HG02763 (cell line): ENCODE data around the gene DTD1.

Source experiments
- ATAC-seq: cut with Tn5 transposase; IDR thresholded peaks from one replicate; pipeline ENCODE4 v1.9.1; 2021; ENCODE audit warnings: mild to moderate bottlenecking, moderate library complexity; ENCODE audit not compliant: unreplicated experiment

DTD1 gene

DNA sequence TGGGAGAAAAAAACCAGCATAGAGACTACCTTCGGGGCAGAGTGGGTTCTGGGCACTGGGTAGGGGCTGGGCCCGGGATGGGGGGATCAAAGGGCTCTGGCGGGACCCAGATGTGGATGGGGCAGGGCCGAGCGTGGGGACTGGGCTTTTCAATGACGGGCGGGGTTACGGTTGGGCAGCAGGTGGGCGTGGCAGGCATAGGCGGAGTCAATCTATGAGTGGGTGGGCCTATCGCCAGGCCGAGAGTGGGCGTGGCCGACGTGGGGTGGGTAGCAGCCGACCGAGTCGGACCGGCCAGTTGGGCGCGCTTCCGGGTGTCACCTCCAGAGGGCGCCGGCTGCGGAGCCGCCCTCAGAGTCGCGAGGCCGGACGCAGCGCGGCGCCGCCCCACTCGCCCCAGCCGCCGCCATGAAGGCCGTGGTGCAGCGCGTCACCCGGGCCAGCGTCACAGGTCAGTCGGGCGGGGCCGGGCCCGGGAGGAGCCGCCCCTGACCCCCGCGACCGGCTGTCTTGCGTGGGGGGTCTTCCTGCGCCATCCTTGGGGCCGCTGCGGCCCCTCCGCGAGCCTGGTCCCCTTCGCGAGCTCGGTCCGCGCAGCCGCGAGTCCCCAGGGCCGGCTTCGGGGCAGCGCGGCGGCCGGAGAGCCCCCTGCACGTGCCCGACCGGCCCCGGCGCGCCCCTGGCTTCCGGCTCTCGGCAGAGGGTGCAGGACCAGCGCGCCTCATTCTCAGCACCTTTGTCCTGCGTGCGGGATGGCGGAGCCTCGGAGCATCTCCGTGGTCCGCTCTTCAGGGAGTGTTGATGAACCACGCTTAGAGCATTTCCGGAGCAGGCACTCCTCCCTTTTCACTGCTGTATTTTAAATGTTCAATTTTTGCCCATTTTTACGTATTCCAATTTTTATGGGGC, at the start of gene DTD1:
Gene DTD1 (plus strand): TSS at position 390 of the 909 bp plus-strand sequence. CDS start 19 bp downstream, at position 409.
- ATAC-seq = peak; percentile 86

GRCh38 chr20:18541741-18542140, 46.1 kb upstream of the DTD1 start:
- no peak for ATAC-seq

- no peak for ATAC-seq
Observed at GRCh38 chr20:18543216-18543615, 44.6 kb upstream of the DTD1 start.

- no peak for ATAC-seq
Observed at GRCh38 chr20:18543932-18544331, 43.9 kb upstream of the DTD1 start.

DNA sequence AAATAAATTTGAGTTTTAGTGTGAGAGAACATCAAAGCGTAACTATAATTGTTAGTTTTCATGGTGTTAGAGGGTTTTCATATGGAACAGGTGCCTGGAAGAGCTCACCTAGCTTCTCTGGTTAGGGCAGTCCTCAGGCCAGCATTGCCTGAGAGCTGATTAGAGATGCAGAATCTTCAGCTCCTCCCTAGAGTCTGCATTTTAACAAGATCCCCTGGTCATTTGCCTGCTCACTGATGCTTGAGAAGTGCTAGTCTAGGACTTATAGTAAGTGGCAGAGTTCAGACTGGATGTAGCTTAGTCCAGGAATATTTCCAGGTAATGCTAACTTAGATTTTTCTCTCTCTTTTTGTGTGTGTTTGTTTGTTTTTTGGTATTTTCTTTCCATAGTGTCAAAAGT, 42.3 kb upstream of the DTD1 start:
- no peak for ATAC-seq

GRCh38 chr20:18548465-18548864, 39.4 kb upstream of the DTD1 start:
- ATAC-seq = no peak

GRCh38 chr20:18553746-18554145, 34.1 kb upstream of the DTD1 start:
- no peak for ATAC-seq

DNA sequence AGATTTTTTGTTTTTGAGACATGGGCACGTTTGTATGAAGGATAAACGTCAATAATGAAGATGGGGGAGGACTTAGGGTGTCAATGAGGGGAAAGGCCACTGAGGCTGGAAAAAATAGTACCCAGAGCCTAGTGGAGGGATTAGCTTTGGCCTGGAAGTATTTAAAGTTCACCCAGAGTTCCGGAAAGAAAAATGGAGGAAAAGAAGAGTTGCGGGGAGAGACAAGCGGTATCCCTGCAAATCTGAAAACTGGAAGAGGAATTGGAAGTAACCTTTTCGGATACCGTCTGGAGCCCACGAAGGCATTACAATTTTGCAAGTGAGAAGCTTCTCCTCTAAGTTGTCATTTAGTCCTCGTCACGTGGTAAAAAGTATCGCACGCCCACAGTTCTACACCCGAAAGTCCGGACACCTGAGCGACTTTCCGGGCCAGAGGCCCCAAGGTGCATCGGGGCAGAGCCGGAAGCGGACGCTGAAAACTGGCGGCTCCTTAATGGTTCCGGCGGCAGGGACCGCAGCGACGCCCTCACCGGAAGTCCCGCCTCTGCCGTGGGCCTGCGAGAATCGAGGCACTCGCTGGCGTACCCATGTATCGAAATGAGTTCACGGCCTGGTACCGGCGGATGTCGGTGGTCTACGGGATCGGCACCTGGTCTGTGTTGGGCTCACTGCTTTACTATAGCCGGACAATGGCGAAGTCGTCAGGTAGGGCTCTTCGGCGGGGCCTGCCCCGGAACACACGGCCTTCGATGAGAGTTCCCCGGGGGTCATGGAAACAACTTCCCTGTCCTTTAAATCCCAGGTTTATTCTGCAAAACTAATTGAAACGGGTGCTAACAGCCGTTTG, 20.7 kb upstream of the DTD1 start, which contains the start of gene SMIM26:
Gene SMIM26 (plus strand): TSS at position 541 of the 847 bp plus-strand sequence. CDS start 47 bp downstream, at position 588.
- ATAC-seq = peak; percentile 99

- ATAC-seq = no peak
Observed at GRCh38 chr20:18567739-18568091, 20.1 kb upstream of the DTD1 start.

GRCh38 chr20:18571009-18571408, 16.8 kb upstream of the DTD1 start:
- no peak for ATAC-seq

DNA sequence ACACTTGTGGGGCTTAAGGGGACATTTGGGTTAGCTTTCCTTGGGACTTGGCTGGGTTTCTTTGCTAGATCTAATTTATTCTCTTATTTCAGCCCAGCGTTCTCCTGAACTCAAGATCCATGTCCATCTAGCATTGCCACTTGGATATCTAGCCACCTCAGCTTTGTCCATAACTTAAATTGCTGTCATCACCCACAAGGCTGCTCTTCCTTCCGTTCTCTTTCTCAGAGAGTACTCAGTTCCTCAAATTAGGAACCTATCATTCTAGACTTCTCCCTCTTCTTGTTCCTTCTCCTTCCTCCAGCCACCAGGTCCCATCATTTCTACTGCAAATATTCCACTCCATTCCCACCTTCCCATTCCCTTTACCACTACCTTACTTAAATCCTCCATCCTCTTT, 16.3 kb upstream of the DTD1 start:
- ATAC-seq = no peak

DNA sequence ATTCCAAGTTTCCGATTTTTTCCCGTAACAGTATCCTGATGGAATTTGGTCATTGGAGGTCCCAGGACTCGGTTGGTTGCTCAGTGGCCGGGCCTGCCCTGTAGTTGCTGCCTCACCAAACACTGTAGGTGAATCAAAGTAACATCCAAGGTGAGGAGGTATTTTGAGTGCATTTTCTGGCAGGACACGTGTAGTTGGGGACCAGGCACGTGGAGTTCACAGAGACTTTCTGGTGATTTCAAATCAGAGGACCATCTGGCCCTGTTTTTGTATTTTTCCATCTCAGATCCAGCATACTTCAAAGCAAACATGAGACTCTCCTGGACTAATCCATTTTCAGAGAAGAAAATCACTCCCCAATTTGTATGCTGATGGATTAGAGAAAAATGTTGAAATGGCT, 9.9 kb upstream of the DTD1 start:
- ATAC-seq = no peak

- ATAC-seq = no peak
Observed at GRCh38 chr20:18578581-18578980, 9.3 kb upstream of the DTD1 start.

GRCh38 chr20:18580012-18580411, 7.8 kb upstream of the DTD1 start:
- ATAC-seq = no peak

DNA sequence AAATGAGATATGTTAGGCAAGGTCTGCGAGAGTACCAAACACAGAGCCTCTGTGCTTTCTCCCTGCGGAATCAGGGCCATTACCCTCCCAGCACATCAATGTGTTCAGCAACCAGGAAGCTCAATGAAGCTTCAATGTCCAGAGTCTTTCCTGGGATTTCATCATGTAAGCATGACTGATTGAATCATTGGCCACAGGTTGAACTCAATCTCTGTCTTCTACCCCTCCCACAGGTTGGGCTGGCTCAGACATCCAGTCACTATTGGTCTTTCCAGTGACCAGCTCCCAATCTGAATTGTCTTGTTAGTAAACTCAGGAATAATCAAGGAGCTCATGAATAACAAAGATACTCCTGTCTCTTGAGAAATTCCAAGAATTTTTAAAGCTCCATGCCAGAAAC, 2.7 kb upstream of the DTD1 start:
- no peak for ATAC-seq

DNA sequence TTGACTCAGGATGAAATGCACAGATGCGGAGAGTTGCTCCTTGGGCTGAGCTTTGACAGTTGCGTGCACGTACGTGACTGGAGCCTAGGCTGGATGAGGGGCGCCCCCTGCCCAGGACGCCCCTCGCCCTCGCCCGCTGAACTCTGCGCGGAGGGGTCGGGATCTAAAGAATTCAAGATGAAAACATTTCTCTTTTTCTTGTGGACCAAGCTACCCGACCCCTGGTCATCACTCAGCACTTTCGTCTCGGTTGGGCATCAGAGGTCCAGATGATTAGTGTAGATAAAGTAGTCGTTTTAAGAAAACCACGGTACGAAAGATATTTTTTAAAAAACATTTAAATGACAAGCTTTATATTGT, 700 bp downstream of the DTD1 start:
- ATAC-seq = no peak

DNA sequence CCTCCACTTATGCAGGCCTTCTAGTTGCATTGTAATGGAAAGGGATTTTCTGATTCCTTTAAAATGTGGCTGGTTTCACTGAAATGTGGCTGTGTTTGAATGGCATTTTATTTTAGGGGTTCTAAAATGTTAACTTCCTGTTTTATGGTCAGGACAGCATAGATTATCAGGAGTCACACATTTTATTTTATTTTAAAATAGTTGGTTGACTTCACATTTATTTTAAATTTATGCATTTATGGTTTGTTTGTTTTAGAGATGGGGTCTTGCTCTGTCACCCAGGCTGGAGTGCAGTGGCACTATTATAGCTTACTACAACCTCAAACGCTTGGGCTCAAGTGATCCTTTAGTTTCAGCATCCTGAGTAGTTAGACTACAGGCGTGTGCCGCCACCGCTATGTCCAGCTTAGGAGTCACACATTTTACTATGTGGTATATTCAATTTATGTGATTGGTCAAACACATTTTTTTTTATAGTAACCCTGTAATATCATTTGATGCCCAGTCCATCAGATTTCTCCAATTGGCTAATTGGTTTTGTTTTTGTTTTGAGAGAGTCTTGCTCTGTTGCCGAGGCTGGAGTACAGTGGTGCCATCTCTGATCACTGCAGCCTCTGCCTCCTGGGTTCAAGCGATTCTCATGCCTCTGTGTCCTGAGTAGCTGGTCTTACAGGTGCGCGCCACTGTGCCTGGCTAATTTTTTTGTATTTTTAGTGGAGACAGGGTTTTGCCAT, 2.3 kb downstream of the DTD1 start:
- ATAC-seq = no peak

DNA sequence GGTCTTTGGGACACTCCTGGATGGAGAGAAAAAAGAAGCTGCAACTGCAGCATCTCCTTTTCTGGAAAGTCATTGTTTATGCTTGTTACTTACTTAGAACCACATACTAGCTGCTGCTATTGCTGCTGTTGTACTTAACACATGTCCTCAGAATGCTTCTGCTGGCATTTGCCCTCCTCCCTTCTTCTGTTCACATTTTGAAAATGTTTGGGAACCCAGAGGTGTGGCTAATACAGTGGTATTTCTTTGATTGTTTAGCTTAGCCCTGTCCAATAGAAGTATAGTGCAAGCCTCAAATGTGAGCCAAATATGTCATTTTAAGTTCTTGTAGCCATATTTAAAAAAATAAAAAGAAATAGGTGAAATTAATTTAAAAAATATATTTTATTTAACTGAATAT, 8.4 kb downstream of the DTD1 start:
- ATAC-seq = no peak

DNA sequence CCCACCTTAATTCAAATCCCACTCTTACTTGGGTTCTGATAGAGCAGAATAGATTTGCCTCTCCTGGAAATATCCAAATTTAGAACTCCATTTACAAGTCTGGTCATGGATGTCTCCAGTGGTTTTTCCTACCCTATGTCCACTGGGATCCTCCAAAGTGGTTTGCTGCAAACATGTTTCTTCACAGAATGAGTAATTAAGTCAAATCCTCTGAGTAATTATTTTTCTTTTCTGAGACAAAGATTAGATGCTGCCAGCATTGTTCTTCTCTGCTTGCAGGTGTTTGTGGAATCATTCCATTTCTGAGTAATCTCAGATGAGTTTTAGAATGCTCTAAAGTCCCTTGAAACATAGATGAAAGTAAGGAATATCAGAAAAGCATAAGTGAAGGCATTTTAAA, 21.9 kb downstream of the DTD1 start:
- ATAC-seq = no peak

- ATAC-seq = no peak
Observed at GRCh38 chr20:18611492-18611891, 23.6 kb downstream of the DTD1 start.

DNA sequence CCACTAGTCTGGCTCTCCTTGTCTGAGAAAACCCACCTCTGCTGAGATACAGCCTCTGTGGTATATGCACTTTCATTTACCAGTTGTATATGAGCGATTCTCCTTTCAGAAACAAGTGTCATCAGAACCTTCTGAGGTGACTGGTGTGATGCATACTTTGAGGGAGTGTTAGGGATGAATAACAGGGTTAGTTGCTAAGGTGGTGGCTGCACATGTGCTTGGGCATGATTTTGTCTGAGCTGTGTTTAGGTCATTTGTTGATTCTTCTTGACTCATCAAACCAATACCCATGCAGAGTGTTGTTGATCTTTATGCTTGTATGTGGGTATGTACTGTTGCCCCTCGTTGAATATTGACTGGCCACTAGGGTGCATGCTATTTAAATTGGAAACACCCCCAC, 25.7 kb downstream of the DTD1 start:
- no peak for ATAC-seq
